Muscle layer of colon (tissue), 2 donors: ENCODE measurements around the gene ARID5A.
"Not testable (repeated sequence)": the region's sequence is repeated elsewhere in the genome, so short reads cannot be mapped to it uniquely, and the experiment has no call there.

Source experiments
- H3K27ac ChIP-seq: one replicate; pipeline ENCODE4 v1.7.0; 2013; ENCODE audit warnings: low read depth, mild to moderate bottlenecking, low read length, moderate library complexity
- H3K27me3 ChIP-seq, 2 donors: one replicate each; pipeline ENCODE4 v1.7.0; 2013; ENCODE audit warnings: low read length in 2 of 2, mild to moderate bottlenecking in 2 of 2; ENCODE audit not compliant: insufficient read depth in 2 of 2, control insufficient read depth in 1 of 2
- H3K36me3 ChIP-seq: one replicate; pipeline ENCODE4 v1.7.0; 2013; ENCODE audit warnings: mild to moderate bottlenecking, low read length; ENCODE audit not compliant: insufficient read depth
- H3K4me1 ChIP-seq: one replicate; pipeline ENCODE4 v1.7.0; 2013; ENCODE audit warnings: mild to moderate bottlenecking, low read length; ENCODE audit not compliant: insufficient read depth
- H3K4me3 ChIP-seq, 2 donors: one replicate each; pipeline ENCODE4 v1.7.0; 2013; ENCODE audit warnings: low read length in 2 of 2, low read depth in 1 of 2, mild to moderate bottlenecking in 1 of 2, moderate library complexity in 1 of 2
- H3K9ac ChIP-seq: one replicate; pipeline ENCODE4 v1.7.0; 2013; ENCODE audit warnings: low read length
- H3K9me3 ChIP-seq: one replicate; pipeline ENCODE4 v1.7.0; 2013; ENCODE audit warnings: mild to moderate bottlenecking, low read length
- donor health status: abdominal sarcoma.
- donor health status: Adenocarcinoma of cecum.

The ARID5A gene

GRCh38 chr2:96549466-96549785 lies 12.9 kb downstream of the ARID5A start:
- Histone ChIP-seq H3K36me3 (peaks cover 23% of the 10 kb centered on the region), H3K4me1 (peaks cover 3% of the 10 kb centered on the region), H3K27me3 (no peaks in the 10 kb centered on the region), H3K4me3 (no peak overlapping the region), H3K27ac (no peak overlapping the region), H3K9ac (no peak overlapping the region), H3K9me3 (no peaks in the 10 kb centered on the region)

GRCh38 chr2:96549967-96550786 lies 13.6 kb downstream of the ARID5A start:
- H3K9ac ChIP-seq, result no peak overlapping the region
- H3K4me1 ChIP-seq, result peaks cover 3% of the 10 kb centered on the region
- H3K36me3 ChIP-seq, result peaks cover 23% of the 10 kb centered on the region
- no peak overlapping the region for H3K27ac ChIP-seq
- H3K27me3 ChIP-seq, result no peaks in the 10 kb centered on the region
- no peak overlapping the region for H3K4me3 ChIP-seq
- H3K9me3 ChIP-seq, result no peaks in the 10 kb centered on the region

GRCh38 chr2:96550787-96551604 lies 14.4 kb downstream of the ARID5A start:
- Histone ChIP-seq H3K9me3 (no peaks in the 10 kb centered on the region), H3K27ac (no peak overlapping the region), H3K9ac (no peak overlapping the region), H3K36me3 (peaks cover 23% of the 10 kb centered on the region), H3K27me3 (no peaks in the 10 kb centered on the region), H3K4me3 (no peak overlapping the region), H3K4me1 (peaks cover 3% of the 10 kb centered on the region)

GRCh38 chr2:96551605-96552314 lies 15.2 kb downstream of the ARID5A start:
- peaks cover 3% of the 10 kb centered on the region for H3K4me1 ChIP-seq
- H3K9ac ChIP-seq, result no peak overlapping the region
- H3K27me3 ChIP-seq, result no peaks in the 10 kb centered on the region
- no peak overlapping the region for H3K4me3 ChIP-seq
- no peaks in the 10 kb centered on the region for H3K9me3 ChIP-seq
- H3K27ac ChIP-seq, result no peak overlapping the region
- H3K36me3 ChIP-seq, result peaks cover 23% of the 10 kb centered on the region

- H3K4me1 ChIP-seq, result peaks cover 3% of the 10 kb centered on the region
- H3K9ac ChIP-seq, result no peak overlapping the region
- H3K36me3 ChIP-seq, result peaks cover 21% of the 10 kb centered on the region
- no peak overlapping the region for H3K27ac ChIP-seq
- H3K27me3 ChIP-seq, result no peaks in the 10 kb centered on the region
- H3K9me3 ChIP-seq, result no peaks in the 10 kb centered on the region
- H3K4me3 ChIP-seq, result no peak overlapping the region
Observed at GRCh38 chr2:96552315-96553175, 16.0 kb downstream of the ARID5A start.

GRCh38 chr2:96553176-96553956 lies 16.8 kb downstream of the ARID5A start:
- peaks cover 17% of the 10 kb centered on the region for H3K36me3 ChIP-seq
- no peak overlapping the region for H3K27ac ChIP-seq
- no peaks in the 10 kb centered on the region for H3K9me3 ChIP-seq

GRCh38 chr2:96553957-96554292 lies 17.4 kb downstream of the ARID5A start:
- H3K4me1 ChIP-seq, H3K27ac ChIP-seq, H3K27me3 ChIP-seq, H3K9me3 ChIP-seq, H3K9ac ChIP-seq: not testable (repeated sequence)
- H3K4me3 ChIP-seq, result peak overlapping the region in 1 of 2 donors; percentile 27
- H3K36me3 ChIP-seq, result peaks cover 11% of the 10 kb centered on the region

More at GRCh38 chr2:96553176-96553956, 16.8 kb downstream of the ARID5A start:
- Histone ChIP-seq H3K9ac (no peak overlapping the region), H3K4me1 (peaks cover 3% of the 10 kb centered on the region), H3K27me3 (no peaks in the 10 kb centered on the region), H3K4me3 (no peak overlapping the region)

- no peaks in the 10 kb centered on the region for H3K27me3 ChIP-seq
- H3K9me3 ChIP-seq, result no peaks in the 10 kb centered on the region
- no peak overlapping the region for H3K9ac ChIP-seq
- H3K36me3 ChIP-seq, result peaks cover 10% of the 10 kb centered on the region
- peak overlapping the region in 1 of 2 donors; percentile 27 for H3K4me3 ChIP-seq
- H3K4me1 ChIP-seq, result peaks cover 3% of the 10 kb centered on the region
- H3K27ac ChIP-seq, result no peak overlapping the region
Observed at GRCh38 chr2:96554293-96555145, 18.0 kb downstream of the ARID5A start.

- no peak overlapping the region for H3K9ac ChIP-seq
Observed at GRCh38 chr2:96555146-96555610, 18.6 kb downstream of the ARID5A start.

More at GRCh38 chr2:96555146-96555610, 18.6 kb downstream of the ARID5A start:
- Histone ChIP-seq H3K36me3 (peaks cover 10% of the 10 kb centered on the region), H3K4me3 (no peak overlapping the region), H3K27ac (no peak overlapping the region), H3K27me3 (no peaks in the 10 kb centered on the region), H3K9me3 (no peaks in the 10 kb centered on the region), H3K4me1 (peaks cover 3% of the 10 kb centered on the region)
